GM19438 (cell line): ENCODE results near the gene HAS3.

Experiments used
- ATAC-seq: cut with Tn5 transposase; IDR thresholded peaks from one replicate; pipeline ENCODE4 v1.9.1; 2021; ENCODE audit warnings: low read depth; ENCODE audit not compliant: unreplicated experiment

Gene HAS3

GRCh38 chr16:69089091-69089910 lies 16.2 kb upstream of the HAS3 start:
- ATAC-seq: no peak

GRCh38 chr16:69093974-69094373 lies 11.5 kb upstream of the HAS3 start:
- no peak for ATAC-seq

GRCh38 chr16:69094501-69094900 lies 11.0 kb upstream of the HAS3 start:
- no peak for ATAC-seq

GRCh38 chr16:69095193-69095592 lies 10.3 kb upstream of the HAS3 start:
- ATAC-seq: no peak

GRCh38 chr16:69100071-69100691 lies 5.3 kb upstream of the HAS3 start:
- no peak for ATAC-seq

- no peak for ATAC-seq
These were observed 1.2 kb downstream of the HAS3 start for GRCh38 chr16:69106491-69107315.

GRCh38 chr16:69107316-69107962 lies 2.0 kb downstream of the HAS3 start:
- no peak for ATAC-seq

GRCh38 chr16:69108064-69108904 lies 2.8 kb downstream of the HAS3 start:
- ATAC-seq: no peak

- no peak for ATAC-seq
These were observed 3.4 kb downstream of the HAS3 start for GRCh38 chr16:69108905-69109252.

- no peak for ATAC-seq
These were observed 4.2 kb downstream of the HAS3 start for GRCh38 chr16:69109486-69110270.

- ATAC-seq: no peak
These were observed 5.0 kb downstream of the HAS3 start for GRCh38 chr16:69110406-69110805.

GRCh38 chr16:69111216-69111875 lies 5.9 kb downstream of the HAS3 start:
- no peak for ATAC-seq

GRCh38 chr16:69111876-69112230 lies 6.4 kb downstream of the HAS3 start:
- ATAC-seq: no peak

GRCh38 chr16:69112285-69113129 lies 7.1 kb downstream of the HAS3 start:
- no peak for ATAC-seq

GRCh38 chr16:69113216-69113615 lies 7.8 kb downstream of the HAS3 start:
- no peak for ATAC-seq

- no peak for ATAC-seq
These were observed 9.0 kb downstream of the HAS3 start for GRCh38 chr16:69114346-69114975.

GRCh38 chr16:69114976-69115355 lies 9.5 kb downstream of the HAS3 start:
- ATAC-seq: no peak

GRCh38 chr16:69115361-69115760 lies 9.9 kb downstream of the HAS3 start:
- no peak for ATAC-seq
